GM19467 (cell line): ENCODE measurements around the gene CHRNB2.
A peak's percentile ranks its signal among the peaks of the same experiment; 100 is the strongest.

Experiments used
- ATAC-seq: cut with Tn5 transposase; IDR thresholded peaks from one replicate; pipeline ENCODE4 v1.9.1; 2021; ENCODE audit warnings: mild to moderate bottlenecking, moderate library complexity; ENCODE audit not compliant: unreplicated experiment

Gene CHRNB2

DNA sequence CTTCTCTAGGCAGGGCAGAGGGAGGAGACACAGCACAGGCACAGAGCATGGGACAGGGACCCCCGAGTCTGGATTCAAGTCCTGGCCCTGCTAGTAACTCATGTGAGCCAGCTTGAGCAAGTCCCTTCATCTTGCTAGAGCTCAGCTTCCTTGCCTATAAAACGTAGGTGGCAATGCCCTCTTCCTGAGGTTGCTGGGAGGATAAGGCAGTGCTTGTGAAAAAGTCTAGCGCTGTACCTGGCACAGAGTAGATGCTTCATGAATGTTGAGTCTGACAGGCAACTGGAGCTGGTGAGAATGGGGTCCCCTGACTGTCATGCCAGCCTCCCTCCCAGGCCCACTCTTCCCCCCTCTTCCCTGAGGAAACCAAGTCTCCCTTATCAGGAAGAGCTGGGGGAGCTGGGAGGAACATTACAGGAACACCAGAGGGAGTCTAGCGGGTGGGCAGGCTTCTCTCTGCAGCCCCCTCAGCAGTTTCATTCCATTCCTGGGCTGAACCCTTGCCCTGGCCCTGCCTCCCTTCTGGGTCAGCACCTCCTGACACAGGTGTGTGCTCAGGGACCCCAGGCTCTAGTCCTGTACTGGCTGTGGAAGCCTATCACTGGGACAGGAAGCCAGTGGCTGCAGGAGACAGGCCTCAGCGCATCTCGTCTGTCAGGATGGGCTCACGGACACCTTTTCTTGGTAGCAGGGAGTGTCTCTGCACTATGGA is 9.9 kb downstream of the CHRNB2 start:
- ATAC-seq = no peak

DNA sequence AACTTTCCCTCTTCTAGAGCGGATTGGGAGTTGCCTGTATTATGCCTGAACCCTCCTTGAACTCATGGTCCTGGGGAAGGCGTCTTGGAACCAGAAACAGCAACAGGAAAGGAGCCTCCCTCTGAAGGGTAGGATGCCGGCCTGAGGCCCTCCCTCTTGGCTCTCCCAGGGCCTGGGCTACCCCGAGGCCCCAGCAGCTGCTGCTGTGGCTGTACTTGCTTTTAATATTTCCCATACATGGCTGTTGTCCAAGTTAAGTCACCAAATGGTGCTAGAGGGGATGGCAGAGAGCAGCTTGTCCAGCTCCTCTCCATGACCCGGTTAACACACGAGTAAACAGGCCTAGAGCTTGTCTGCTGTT is 10.5 kb downstream of the CHRNB2 start:
- no peak for ATAC-seq

DNA sequence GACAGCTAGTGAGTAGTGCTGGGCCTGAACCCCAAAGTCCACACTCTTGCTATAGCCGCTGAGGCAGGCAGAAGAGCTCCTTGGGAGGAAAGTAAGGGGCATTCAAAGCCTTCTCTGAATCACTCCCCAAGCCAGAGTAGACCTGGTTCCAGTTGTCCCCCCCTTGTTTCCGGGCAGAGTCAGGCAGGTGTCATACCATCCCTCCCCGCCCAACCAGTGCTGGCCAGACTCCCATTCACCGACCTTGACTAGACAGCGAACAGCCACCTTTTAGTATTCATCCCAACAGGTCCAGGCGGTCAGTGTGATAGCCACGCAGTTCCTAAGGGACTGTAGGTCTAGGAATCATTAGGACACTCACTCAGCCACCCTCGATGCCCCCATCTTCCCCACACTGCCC is 11.8 kb downstream of the CHRNB2 start:
- ATAC-seq = no peak

DNA sequence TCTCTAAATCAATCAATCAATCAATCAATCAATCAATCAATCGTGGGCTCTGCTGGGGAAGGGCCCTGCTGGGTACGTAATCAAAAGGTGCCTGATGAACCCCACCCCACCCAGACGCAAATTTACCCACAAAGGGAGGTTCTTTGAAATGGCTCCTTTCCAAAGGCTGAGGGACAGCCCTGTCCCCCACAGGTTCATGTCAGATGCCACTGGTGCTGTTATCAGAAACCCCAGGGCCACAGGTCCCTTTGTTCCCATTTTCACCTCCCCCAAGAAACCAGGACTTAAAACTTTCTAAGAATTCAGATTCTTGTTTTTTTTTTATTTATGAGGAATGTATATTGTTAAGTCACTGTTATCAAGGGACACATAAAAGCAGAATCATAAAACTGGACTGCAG is 14.2 kb downstream of the CHRNB2 start:
- no peak for ATAC-seq

DNA sequence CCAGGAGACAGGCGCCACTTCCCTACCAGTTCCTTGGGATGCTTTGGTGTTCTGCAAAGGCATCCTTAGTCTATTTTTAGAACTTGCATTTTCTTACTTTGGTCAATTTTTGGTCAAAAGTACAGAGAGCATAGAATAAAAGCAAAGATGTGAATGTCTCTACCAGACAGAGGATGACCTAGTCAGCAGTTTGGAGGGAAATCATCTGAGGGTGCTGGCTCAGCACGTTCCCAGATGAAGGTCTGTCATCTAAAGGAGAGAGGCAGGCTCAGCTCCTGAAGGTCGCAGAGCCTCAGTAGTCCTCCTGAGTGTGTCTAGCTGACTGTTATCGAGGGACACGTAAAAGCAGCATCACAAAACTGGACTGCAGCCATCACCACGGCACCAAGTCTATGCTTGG is 15.3 kb downstream of the CHRNB2 start:
- ATAC-seq = no peak

DNA sequence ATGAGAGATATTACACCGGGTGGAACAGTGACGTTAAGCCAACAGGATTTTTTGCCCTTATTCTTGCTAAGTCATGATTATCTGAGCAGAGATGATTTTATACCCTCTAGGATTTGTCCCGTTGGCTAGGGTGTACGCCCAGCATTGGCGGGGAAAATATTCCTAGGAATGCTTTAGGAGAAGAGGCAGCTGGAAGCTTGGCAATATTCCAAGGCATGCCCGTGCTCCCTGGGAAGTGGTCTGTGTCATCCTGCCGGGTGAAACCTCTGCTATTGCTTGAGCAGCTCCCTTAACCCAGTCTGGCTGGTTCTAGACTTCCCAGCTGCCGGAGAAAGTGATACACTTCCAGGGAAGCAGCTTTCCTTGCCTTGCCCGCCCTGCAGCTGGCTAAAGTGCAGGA is 16.2 kb downstream of the CHRNB2 start:
- ATAC-seq = no peak

DNA sequence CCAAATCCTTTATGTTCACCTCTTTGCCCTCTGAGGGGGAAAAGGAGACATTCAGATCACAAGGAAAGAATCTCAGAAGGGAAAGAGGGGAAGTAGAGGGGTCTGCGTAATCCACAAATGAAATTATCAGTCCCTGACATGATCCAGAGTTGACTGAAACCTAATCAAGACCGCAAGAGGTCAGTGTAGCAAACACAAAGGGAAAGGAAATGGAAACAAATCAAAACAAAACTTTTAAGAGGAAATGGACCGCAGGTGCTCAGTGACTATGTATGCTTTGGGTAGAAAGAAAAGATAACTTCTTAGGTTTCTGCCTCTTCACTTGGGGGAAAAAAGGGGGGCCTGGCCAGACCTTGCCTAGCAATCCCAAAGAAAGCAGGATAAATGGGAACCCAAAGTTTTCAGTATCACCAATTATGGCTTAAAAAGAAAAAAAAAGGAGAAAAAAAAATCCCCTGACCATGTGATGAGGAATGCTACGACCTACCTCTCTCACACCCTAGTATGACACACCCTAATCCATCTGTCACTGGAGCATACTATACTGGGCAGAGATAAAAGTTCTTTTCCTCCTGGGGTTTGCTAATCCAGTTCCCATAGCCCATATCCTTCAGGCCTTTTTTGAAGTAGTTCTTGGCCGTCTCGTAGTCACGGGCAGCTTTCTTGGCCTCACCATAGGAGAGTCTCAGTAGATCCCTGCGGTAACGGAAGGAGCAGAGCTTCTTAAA is 16.9 kb downstream of the CHRNB2 start:
- no peak for ATAC-seq

DNA sequence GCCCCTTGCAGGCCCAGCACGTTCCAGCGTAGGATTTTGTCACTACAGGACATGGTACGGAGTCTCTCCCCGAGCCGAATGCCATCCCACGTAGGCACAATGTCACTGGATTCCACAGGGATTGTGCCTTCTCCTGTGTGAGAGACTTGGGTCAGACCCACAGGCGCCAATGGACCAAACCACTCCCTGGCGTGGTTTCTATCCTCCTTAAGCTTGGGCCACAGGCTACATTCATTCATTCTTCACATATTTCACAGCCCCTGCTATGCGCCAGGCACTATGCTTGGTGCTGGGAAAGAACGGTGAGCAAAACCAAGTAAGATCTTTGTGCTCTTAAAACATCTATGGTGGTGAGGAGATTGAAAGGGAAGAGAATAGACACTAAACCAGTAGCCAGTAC is 18.7 kb downstream of the CHRNB2 start:
- no peak for ATAC-seq

DNA sequence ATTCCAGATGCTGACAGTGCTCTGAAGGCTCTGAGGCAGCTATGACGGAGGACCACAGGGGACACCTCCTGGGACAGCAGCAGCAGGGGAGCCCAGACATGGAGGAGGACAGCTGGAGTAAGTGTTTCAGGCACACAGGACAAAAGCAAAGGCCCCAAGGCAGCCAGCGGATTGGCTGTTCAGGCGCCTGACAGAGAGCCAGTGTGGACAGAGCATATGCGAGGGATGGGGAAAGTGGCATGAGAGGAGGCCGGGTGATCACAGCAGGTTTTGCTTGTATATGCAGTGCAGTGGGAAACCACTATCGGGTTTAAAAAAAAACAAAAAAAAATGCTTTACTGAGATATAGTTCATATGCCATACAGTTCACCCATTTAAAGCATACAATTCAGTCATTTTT is 19.1 kb downstream of the CHRNB2 start:
- no peak for ATAC-seq

DNA sequence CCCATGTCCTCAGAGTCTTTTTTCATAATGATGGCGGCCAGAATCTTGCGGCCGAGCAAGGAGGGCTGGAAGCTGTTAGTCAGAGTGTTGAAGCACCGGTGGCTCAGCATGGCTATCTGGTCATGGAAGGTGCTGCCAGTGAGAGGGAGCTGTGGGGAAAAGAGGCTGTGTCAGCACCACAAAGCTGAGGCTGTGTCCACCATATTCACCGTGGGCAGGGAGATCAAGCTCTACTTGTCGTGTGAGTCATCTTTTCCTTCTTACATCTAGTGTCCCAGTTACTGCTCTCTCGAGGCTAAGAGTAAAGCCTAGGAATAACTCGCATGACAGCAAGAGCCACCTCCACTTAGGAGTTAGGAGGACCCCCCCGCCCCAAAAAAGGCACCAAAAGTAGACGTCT is 22.2 kb downstream of the CHRNB2 start:
- ATAC-seq = no peak

DNA sequence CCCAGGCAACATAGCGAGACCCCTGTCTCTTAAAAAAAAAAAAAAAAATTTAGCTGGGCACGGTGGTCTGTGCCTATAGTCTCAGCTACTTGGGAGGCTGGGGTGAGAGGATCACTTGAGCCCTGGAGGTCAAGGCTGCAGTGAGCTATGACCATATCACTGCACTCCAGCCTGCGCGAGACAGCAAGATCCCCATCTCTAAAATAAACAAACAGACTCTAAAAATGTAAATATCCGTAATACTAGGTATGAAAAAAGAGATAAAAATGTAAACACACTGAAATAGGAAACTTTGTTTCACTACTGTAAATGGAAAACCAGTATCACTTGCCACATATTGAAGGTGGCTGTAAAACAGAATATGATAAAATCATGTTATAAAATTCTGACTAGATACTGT is 23.2 kb downstream of the CHRNB2 start:
- no peak for ATAC-seq

DNA sequence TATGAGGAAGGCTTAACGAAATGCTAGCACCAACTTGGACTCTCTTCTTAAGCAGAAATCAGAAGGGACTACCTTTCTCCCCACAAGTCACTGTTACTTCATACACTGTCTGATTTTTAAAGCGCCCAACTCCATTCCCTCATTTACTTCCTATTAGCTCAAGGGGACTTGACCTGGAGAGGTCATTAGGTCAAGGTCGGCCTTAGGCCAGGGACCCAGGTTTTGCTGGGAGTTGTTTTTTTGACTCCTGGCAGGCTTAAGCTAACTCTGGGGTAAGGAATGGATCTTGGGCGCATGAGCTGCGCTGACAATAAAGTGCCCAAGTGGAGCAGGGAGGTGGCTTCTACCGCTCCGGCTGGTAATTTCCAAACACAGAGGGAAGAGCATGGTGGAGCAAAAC is 23.6 kb downstream of the CHRNB2 start:
- no peak for ATAC-seq

DNA sequence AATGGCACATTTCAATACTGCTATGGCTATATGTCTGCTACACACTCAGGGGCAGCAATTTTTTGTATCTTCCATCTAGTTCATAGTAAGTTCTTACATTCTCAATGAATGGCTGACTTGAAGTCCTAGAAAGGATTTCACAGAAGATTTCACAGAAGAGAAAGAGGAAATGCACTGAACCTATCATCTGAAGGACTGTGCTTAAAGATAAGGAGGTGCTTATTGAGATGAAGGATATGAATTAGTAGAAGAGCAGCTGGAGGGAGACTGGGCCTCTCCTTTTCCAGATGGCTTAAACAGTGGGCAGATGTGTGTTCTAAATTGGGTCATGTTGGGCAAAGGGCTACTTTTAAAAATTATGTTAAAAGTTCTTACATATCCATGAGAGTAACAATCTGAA is 25.8 kb downstream of the CHRNB2 start:
- no peak for ATAC-seq

DNA sequence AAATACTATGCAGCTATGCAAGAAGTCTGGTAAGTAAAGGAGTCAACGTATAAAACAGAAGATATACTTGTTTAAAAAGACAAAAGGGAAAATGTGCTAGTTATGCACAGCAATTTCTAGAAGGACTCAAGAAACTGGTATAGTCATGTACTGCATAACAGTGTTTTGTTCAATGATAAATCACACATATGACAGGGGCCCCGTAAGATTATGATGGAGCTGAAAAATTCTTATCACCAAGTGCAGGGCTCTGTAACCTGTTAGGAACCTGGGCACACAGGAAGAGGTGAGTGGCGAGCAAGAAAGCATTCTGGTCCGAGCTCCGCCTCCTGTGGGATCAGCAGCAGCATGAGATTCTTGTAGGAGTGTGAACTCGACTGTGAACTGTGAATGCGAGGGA is 27.2 kb downstream of the CHRNB2 start:
- ATAC-seq = no peak

DNA sequence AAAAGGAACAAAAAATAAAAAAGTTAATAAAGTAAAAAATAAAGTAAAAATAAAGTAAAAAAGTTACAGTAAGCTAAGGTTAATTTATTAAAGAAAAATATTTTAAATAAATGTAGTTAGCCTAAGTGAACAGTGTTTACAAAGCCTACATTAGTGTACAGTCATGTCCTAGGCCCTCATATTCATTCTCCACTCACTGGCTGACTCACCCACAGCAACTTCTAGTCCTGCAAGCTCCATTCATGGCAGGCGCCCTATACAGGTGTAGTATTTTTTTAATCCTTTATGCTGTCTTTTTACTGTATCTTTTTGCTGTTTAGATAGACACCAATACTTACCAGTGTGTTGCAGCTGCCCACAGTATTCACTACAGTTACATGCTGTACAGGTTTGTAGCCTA is 28.0 kb downstream of the CHRNB2 start:
- ATAC-seq = no peak

DNA sequence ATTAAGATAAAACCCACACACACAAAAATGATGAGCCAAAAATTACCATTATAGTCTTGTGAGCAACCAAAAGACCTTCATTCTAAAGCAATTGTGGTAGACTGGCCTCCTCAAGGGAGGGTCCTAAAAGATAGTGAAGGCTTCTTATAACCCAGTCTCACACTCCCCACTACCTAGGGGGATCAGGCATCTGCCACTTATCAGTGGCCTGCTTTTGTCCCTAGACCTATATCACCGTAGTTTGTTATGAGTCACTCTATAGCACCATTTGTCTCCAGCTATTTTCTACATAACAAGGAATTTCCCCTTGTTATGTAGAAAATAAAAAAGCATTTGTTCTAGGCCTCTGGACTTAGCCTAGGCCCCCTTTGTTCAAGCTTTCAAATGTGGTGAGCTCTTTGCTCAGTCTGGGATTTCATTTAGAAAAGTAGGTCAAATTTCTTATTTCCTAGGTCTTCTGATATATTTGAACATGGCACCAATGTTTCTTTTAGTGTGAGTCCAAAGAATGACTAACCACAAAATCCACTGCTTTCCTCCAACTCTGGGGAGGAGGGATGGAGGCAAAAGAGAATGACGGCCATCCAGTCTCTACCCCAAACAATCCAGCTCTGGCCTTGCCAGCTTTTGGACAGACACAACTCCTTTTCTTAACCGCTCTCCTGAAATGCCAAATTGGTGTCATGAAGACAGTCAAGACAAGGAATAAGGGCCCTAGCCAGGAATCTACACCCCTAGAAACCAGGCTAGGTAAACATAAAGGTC is 31.5 kb downstream of the CHRNB2 start:
- ATAC-seq = no peak

DNA sequence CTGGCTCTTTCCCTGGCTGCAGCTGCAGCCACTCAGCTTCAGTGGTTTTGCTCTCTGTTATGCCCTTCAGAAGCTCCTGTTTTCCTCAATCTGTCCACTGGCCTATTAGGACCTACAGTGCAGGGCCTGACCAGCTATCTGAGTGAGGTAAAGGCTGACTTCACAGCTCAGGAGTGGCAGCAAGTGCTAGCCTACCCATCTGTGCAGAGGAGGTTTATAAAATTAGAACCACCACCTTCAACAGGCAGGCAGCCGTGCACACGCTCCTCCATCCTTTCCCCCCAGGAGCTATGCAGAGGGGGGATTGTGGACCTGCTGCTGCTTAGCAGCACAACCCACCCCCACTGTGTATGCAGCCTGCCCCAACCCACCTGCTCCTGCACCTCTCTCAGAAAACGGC is 32.1 kb downstream of the CHRNB2 start:
- ATAC-seq = no peak

DNA sequence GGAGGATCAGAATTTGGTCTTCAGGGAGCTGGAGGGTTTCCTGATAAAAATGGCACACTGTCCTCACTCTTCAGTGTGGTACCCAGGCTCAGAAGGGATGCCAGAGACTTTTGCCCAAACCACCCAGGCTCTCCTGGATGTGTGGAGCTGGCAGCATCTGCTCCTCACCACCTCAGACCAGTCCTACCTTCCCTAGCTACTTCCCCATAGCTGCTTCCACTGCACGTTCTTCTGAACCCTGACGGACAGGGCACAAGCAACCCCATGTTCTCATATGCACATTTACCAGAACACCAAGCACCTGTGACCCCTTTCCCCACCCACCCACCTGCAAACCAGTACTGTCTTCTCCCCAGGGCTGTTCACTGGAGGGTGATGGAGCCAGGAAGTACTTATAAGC is 35.7 kb downstream of the CHRNB2 start:
- ATAC-seq = no peak

DNA sequence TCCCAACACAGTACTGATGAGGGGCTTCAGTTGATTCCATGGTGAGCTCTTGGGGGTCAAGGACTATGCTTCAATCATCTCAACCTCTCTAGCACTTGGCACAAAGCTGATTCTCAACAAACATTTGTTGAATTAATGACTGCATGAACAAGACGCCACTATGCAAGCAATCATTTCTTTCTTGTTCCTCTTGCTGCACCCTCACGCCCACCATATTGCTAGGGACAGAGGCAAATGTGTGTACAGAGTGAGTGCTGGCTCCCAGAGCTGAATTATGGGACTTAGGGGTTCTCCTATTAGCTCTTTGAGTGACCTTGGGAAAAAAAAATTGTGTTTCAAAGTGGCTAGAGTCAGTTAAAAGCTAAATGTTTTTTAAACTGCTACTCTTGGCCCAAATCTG is 38.0 kb downstream of the CHRNB2 start:
- no peak for ATAC-seq

DNA sequence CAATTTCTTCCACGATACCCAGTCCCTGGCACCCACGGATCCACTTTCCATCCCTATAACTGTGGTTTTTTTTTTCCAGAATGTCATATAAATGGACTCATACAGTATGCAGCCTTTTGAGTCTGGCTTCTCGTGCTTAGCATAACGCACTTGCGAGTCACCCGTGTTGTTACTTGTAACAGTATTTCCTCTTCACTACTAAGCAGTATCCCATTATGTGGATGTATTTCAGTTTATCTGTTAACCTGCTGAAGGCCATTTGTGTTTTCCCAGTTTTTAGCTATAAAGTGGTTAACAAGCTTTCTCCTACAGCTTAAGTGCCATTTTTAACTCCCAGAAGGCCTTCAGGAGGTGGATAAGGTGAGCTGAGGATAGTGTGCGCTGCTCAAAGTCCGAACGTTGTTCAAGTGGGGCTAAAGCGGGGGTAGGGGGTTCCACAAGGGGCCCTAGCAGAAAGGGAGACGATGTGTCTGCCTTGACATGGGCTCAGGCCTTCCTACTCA is 39.6 kb downstream of the CHRNB2 start:
- no peak for ATAC-seq

DNA sequence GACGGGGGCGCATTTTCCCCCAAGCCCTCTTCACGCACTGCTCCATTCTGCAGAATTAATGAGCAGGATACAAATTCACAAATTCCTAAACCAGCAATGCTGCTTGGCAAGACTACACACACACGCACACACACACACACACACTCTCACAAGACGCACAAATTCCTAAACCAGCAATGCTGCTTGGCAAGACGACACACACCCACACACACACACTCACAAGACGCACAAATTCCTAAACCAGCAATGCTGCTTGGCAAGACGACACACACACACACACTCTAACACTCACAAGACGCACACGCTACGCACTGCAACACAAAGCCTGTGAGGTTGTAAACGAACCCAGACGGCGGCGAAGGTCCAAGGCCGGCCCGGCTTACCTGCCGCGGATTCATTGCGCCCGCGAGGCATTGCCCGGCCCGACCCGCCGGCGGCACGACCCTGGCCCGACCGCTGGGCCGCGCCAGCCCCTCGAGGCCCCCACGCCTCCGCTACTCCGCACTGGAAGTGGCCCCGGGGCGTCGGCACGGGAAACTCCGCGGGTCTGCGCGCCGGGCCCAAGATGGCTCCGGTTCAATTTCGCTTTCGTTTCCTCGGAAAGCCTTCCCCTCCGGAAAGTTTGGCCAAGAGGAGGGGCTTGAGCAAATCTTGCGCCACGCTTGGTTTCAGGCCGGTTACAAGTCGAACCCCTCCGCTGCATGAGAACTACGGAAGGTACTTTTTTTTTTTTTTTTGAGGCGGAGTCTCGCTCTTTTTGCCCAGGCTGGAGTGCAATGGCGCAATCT is 40.2 kb downstream of the CHRNB2 start, which contains the start of gene ADAR:
ADAR (minus strand) TSS at position 578 of the 788 bp plus-strand sequence; CDS start at position 398, 180 bp downstream.
- peak; percentile 54 for ATAC-seq
